ENCODE measurements around the gene ICAM1.

ICAM1 gene

GRCh38 chr19:10306327-10306726 lies 35.4 kb downstream of the ICAM1 start:
- ATAC-seq: no peak
- no peak for TF ChIP-seq ZNF70 (CRISPR knock-in tag; IDR thresholded peaks at IDR 0.05)
- TF ChIP-seq, protein P1, sequence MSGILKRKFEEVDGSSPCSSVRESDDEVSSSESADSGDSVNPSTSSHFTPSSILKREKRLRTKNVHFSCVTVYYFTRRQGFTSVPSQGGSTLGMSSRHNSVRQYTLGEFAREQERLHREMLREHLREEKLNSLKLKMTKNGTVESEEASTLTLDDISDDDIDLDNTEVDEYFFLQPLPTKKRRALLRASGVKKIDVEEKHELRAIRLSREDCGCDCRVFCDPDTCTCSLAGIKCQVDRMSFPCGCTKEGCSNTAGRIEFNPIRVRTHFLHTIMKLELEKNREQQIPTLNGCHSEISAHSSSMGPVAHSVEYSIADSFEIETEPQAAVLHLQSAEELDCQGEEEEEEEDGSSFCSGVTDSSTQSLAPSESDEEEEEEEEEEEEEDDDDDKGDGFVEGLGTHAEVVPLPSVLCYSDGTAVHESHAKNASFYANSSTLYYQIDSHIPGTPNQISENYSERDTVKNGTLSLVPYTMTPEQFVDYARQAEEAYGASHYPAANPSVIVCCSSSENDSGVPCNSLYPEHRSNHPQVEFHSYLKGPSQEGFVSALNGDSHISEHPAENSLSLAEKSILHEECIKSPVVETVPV (CRISPR knock-in tag; IDR thresholded peaks at IDR 0.05): no peak
- TF ChIP-seq ZFP30 (CRISPR knock-in tag; IDR thresholded peaks at IDR 0.05): no peak
- TF ChIP-seq SNAI2 (CRISPR knock-in tag; IDR thresholded peaks at IDR 0.05): no peak
- TF ChIP-seq TOX (CRISPR knock-in tag; IDR thresholded peaks at IDR 0.05; ENCODE audit: borderline replicate concordance): no peak
- no peak for TF ChIP-seq ZNF8 (CRISPR knock-in tag; IDR thresholded peaks at IDR 0.05)
- TF ChIP-seq TSHZ2 (CRISPR knock-in tag; IDR thresholded peaks at IDR 0.05): no peak
- no peak for TF ChIP-seq BACH2 (CRISPR knock-in tag; IDR thresholded peaks at IDR 0.05; ENCODE audit: borderline replicate concordance)
- TF ChIP-seq TCF4 (CRISPR knock-in tag; IDR thresholded peaks at IDR 0.05; ENCODE audit: borderline replicate concordance): no peak
- no peak for TF ChIP-seq PATZ1 (CRISPR knock-in tag; IDR thresholded peaks at IDR 0.05; ENCODE audit: borderline replicate concordance)
- TF ChIP-seq RARB (CRISPR knock-in tag; IDR thresholded peaks at IDR 0.05): no peak
- no peak for TF ChIP-seq ZFP3 (CRISPR knock-in tag; IDR thresholded peaks at IDR 0.05)

- no peak for ATAC-seq
- TF ChIP-seq RARB (CRISPR knock-in tag; IDR thresholded peaks at IDR 0.05) (no peak), TSHZ2 (CRISPR knock-in tag; IDR thresholded peaks at IDR 0.05) (no peak), SNAI2 (CRISPR knock-in tag; IDR thresholded peaks at IDR 0.05) (no peak), TOX (CRISPR knock-in tag; IDR thresholded peaks at IDR 0.05; ENCODE audit: borderline replicate concordance) (no peak), TCF4 (CRISPR knock-in tag; IDR thresholded peaks at IDR 0.05; ENCODE audit: borderline replicate concordance) (no peak), PPARA (CRISPR knock-in tag; IDR thresholded peaks at IDR 0.05; ENCODE audit: borderline replicate concordance) (no peak), GLIS3 (CRISPR knock-in tag; IDR thresholded peaks at IDR 0.05) (no peak), ZC3H10 (CRISPR knock-in tag; IDR thresholded peaks at IDR 0.05) (no peak), ZNF8 (CRISPR knock-in tag; IDR thresholded peaks at IDR 0.05) (no peak), ZNF565 (CRISPR knock-in tag; conservative IDR thresholded peaks at IDR 0.05; ENCODE audit: low read depth) (no peak), ZFP30 (CRISPR knock-in tag; IDR thresholded peaks at IDR 0.05) (no peak), ZNF70 (CRISPR knock-in tag; IDR thresholded peaks at IDR 0.05) (no peak), ISL1 (CRISPR knock-in tag; IDR thresholded peaks at IDR 0.05) (no peak), BACH2 (CRISPR knock-in tag; IDR thresholded peaks at IDR 0.05; ENCODE audit: borderline replicate concordance) (no peak), CREB5 (CRISPR knock-in tag; IDR thresholded peaks at IDR 0.05; ENCODE audit: low read depth) (no peak), ESRRG (CRISPR knock-in tag; IDR thresholded peaks at IDR 0.05) (no peak), ZFP3 (CRISPR knock-in tag; IDR thresholded peaks at IDR 0.05) (no peak), CSDC2 (CRISPR knock-in tag; IDR thresholded peaks at IDR 0.05) (no peak)
- TF ChIP-seq, protein P2, sequence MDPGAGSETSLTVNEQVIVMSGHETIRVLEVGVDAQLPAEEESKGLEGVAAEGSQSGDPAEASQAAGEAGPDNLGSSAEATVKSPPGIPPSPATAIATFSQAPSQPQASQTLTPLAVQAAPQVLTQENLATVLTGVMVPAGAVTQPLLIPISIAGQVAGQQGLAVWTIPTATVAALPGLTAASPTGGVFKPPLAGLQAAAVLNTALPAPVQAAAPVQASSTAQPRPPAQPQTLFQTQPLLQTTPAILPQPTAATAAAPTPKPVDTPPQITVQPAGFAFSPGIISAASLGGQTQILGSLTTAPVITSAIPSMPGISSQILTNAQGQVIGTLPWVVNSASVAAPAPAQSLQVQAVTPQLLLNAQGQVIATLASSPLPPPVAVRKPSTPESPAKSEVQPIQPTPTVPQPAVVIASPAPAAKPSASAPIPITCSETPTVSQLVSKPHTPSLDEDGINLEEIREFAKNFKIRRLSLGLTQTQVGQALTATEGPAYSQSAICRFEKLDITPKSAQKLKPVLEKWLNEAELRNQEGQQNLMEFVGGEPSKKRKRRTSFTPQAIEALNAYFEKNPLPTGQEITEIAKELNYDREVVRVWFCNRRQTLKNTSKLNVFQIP (CRISPR knock-in tag; IDR thresholded peaks at IDR 0.05; ENCODE audit: borderline replicate concordance, low read depth): no peak
- TF ChIP-seq, protein P1 (CRISPR knock-in tag; IDR thresholded peaks at IDR 0.05): no peak
Measured at GRCh38 chr19:10309423-10309822, 38.5 kb downstream of the ICAM1 start, which contains the start of gene ZGLP1. Gene ZGLP1, minus strand, starts transcription at chr19:10309815.

Data from SK-N-SH treated with all-trans-retinoic acid at 6 μM for 48 hours (cell line).